OCI-LY7 (cell line): ENCODE results near the gene NME7. TPM values are rescaled to one million over a fixed set of nuclear protein-coding genes. Genes with fewer than 3 reads are reported as not detected.

Experiments
- BruUV-seq: library from RNA; stranded (reverse); fragments of 400-500 nt; replicated peaks from 2 replicates; lab custom pipeline; 2021; lab: Mats Ljungman, UMichigan
- CTCF ChIA-PET: fragments of 300-600 bp; sonication (Branson Sonifier 250); formaldehyde crosslinking; loops from one replicate; lab custom pipeline; 2022; ENCODE audit warnings: antibody characterized with exemption; ENCODE audit not compliant: unreplicated experiment; lab: Charles Lee
- POLR2A ChIA-PET: fragments of 300-600 bp; sonication (Branson Sonifier 250); formaldehyde crosslinking; loops from one replicate; lab custom pipeline; 2022; ENCODE audit warnings: antibody characterized with exemption; lab: Charles Lee
- DNase-seq: peaks from one replicate; pipeline ENCODE4 v3.0.0-alpha.2; 2015; ENCODE audit warnings: low spot score
- H2AFZ ChIP-seq: fragments of 200-600 bp; sonication (generic), shearing (Covaris generic); 2 replicates; pipeline ENCODE4 v1.6.1; 2014; ENCODE audit warnings: mild to moderate bottlenecking, antibody characterized with exemption, low read length, moderate library complexity
- H3K27ac ChIP-seq: fragments of 200-600 bp; sonication (generic); 2 replicates; pipeline ENCODE4 v1.5.1; 2014; ENCODE audit warnings: mixed run types, low read depth, mild to moderate bottlenecking, moderate library complexity, low read length, inconsistent platforms; ENCODE audit not compliant: poor library complexity, severe bottlenecking
- H3K36me3 ChIP-seq: fragments of 200-600 bp; sonication (generic); 2 replicates; pipeline ENCODE4 v1.6.1; 2014; ENCODE audit warnings: mild to moderate bottlenecking, antibody characterized with exemption, low read length, moderate library complexity, mixed read lengths; ENCODE audit not compliant: insufficient read depth
- H3K4me1 ChIP-seq: fragments of 200-600 bp; sonication (generic); 2 replicates; pipeline ENCODE4 v1.5.1; 2014; ENCODE audit warnings: mild to moderate bottlenecking, low read length; ENCODE audit not compliant: insufficient read depth, poor library complexity, severe bottlenecking
- H3K4me2 ChIP-seq: fragments of 200-600 bp; sonication (generic); 2 replicates; pipeline ENCODE4 v1.6.1; 2014; ENCODE audit warnings: mild to moderate bottlenecking, low read length
- H3K4me3 ChIP-seq: fragments of 200-600 bp; sonication (generic); 2 replicates; pipeline ENCODE4 v1.5.1; 2014; ENCODE audit warnings: mild to moderate bottlenecking, low read depth, low read length; ENCODE audit not compliant: poor library complexity, severe bottlenecking
- H3K79me2 ChIP-seq: fragments of 200-600 bp; sonication (generic); 2 replicates; pipeline ENCODE4 v1.6.1; 2016; ENCODE audit warnings: low read depth, mild to moderate bottlenecking, low read length, moderate library complexity, mixed read lengths; ENCODE audit not compliant: insufficient read depth
- H3K9me2 ChIP-seq: fragments of 200-600 bp; sonication (generic); 2 replicates; pipeline ENCODE4 v1.6.1; 2016; ENCODE audit warnings: mild to moderate bottlenecking, low read length, mixed read lengths; ENCODE audit not compliant: insufficient read depth
- H3K9me3 ChIP-seq: fragments of 200-600 bp; sonication (generic); 2 replicates; pipeline ENCODE4 v1.6.1; 2014; ENCODE audit warnings: mild to moderate bottlenecking, mixed run types, low read length, mixed read lengths
- H4K20me1 ChIP-seq: fragments of 200-600 bp; sonication (generic); 2 replicates; pipeline ENCODE4 v1.6.1; 2014; ENCODE audit warnings: mild to moderate bottlenecking, antibody characterized with exemption, low read length, moderate library complexity, mixed read lengths; ENCODE audit not compliant: insufficient read depth
- EZH2phosphoT487 ChIP-seq: fragments of 200-600 bp; sonication (generic); IDR thresholded peaks from 2 replicates; pipeline ENCODE4 v1.6.1; 2018; ENCODE audit warnings: low read depth, borderline replicate concordance, mild to moderate bottlenecking, mixed run types, antibody characterized with exemption, low read length, moderate library complexity, mixed read lengths
- intact Hi-C: fragments of 100-400 bp; cut with micrococcal nuclease; formaldehyde crosslinking; loops from one replicate; pipeline ENCODE4 v1.10.0; 2022; ENCODE audit not compliant: unreplicated experiment
- total RNA-seq, 2 experiments: library from RNA; depleted of rRNA in 1 of 2; stranded (reverse); fragments of >200 nt in 1 of 2; shearing (Covaris generic) in 1 of 2; gene quantifications; 2 replicates each; pipeline ENCODE4 v1.2.3, GENCODE V29; 2014 to 2022
- TF ChIP-seq, protein P1 (sequence below): fragments of 200-600 bp; sonication (generic); conservative IDR thresholded peaks from 2 replicates; pipeline ENCODE4 v1.5.1; 2014; ENCODE audit warnings: mild to moderate bottlenecking, antibody characterized with exemption, low read length, moderate library complexity, mixed read lengths

Gene NME7
- total RNA-seq, 2 experiments from 2014 or later: 9.3 to 17.0 TPM

DNA sequence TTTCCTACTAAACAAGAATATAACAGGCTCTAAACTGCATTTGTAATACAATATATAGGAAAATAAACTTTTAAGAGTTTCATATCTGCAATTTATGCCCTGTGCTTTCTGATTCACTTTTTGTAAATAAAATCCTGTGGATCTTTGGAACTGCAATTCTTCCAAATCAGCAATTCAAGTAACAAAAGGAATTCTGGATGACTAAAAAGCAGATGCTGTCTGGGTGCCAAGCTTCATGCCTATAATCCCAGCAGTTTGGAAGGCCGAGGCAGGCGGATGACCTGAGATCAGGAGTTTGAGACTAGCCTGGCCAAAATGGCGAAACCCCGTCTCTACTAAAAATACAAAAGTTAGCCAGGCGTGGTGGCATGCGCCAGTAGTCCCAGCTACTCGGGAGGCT, 6.3 kb downstream of the NME7 start:
- no peak overlapping the region for H3K4me3 ChIP-seq
- H3K27ac ChIP-seq: no peak overlapping the region
- no TSS peak for BruUV-seq
- H3K79me2 ChIP-seq: no peaks in the 10 kb centered on the region
- H3K36me3 ChIP-seq: peaks cover 4% of the 10 kb centered on the region; the same call in 1 of the 2 replicates
- no peaks in the 10 kb centered on the region for H3K4me1 ChIP-seq
- intact Hi-C loops: loop anchor here (10.0 kb wide), 2 partner anchors 334 to 434 kb away; partner anchors contain the start of gene METTL18
- ChIA-PET POLR2A (interaction anchor here (0.5 kb wide), 1 partner anchor 12 kb away, joined by 5 read pairs; no protein-coding TSS in a partner anchor), CTCF (no interaction called here)
- H2AFZ ChIP-seq: no peak overlapping the region
- no peaks in the 10 kb centered on the region for H4K20me1 ChIP-seq
- peaks cover 15% of the 10 kb centered on the region; the same call in 1 of the 2 replicates for H3K9me3 ChIP-seq
- TF ChIP-seq, protein P1, sequence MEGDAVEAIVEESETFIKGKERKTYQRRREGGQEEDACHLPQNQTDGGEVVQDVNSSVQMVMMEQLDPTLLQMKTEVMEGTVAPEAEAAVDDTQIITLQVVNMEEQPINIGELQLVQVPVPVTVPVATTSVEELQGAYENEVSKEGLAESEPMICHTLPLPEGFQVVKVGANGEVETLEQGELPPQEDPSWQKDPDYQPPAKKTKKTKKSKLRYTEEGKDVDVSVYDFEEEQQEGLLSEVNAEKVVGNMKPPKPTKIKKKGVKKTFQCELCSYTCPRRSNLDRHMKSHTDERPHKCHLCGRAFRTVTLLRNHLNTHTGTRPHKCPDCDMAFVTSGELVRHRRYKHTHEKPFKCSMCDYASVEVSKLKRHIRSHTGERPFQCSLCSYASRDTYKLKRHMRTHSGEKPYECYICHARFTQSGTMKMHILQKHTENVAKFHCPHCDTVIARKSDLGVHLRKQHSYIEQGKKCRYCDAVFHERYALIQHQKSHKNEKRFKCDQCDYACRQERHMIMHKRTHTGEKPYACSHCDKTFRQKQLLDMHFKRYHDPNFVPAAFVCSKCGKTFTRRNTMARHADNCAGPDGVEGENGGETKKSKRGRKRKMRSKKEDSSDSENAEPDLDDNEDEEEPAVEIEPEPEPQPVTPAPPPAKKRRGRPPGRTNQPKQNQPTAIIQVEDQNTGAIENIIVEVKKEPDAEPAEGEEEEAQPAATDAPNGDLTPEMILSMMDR: no peak
- no peak for TF ChIP-seq EZH2phosphoT487
- H3K4me2 ChIP-seq: no peak overlapping the region
- no peaks in the 10 kb centered on the region for H3K9me2 ChIP-seq
- no peak for DNase-seq

GRCh38 chr1:169360415-169360814, 7.2 kb downstream of the NME7 start:
- H3K27ac ChIP-seq: no peak overlapping the region
- ChIA-PET POLR2A (interaction anchor here (0.6 to 1.2 kb wide), 3 partner anchors 20 to 1088 kb away, joined by 3 read pairs; no protein-coding TSS in a partner anchor), CTCF (no interaction called here)
- no peaks in the 10 kb centered on the region for H3K79me2 ChIP-seq
- DNase-seq: no peak
- no peak overlapping the region for H2AFZ ChIP-seq
- no peak for TF ChIP-seq EZH2phosphoT487
- TF ChIP-seq, protein P1: no peak
- BruUV-seq: no TSS peak
- no peak overlapping the region for H3K4me2 ChIP-seq
- H4K20me1 ChIP-seq: no peaks in the 10 kb centered on the region
- no peaks in the 10 kb centered on the region for H3K4me1 ChIP-seq
- H3K4me3 ChIP-seq: no peak overlapping the region
- H3K36me3 ChIP-seq: peaks cover 4% of the 10 kb centered on the region; the same call in 1 of the 2 replicates
- intact Hi-C loops: loop anchor here (10.0 kb wide), 2 partner anchors 334 to 434 kb away; partner anchors contain the start of gene METTL18
- H3K9me2 ChIP-seq: no peaks in the 10 kb centered on the region
- H3K9me3 ChIP-seq: peaks cover 8% of the 10 kb centered on the region; the same call in 1 of the 2 replicates

DNA sequence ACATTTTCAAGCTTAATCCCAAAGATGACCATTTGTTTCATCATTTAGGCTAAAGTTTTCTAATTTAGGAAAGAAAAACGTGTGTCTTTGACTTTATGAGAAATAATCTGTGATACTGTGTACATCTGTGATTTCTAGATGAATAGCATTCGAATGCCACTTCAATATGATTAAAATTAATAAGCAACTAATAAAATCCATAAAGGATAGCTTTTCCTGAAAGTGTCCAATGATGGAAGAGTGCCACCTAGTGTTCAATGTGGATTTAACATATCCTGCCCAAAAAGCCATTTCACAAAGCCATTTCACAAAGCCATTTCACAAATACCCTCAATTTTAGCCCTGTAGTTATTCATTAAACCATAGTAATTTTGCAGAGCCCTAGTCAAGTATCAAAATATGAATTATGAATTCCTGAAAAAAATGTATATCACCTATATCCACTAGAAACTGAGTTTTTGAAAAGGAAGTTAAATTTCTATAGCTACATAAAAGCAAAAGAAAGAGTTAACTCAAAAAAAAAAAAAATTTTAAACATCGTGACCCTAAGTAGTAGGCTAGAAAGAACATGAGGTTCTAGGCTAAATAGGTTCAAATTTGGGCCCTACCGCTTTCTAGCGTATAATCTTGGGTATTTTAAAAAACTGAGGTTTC, 19.1 kb downstream of the NME7 start:
- Histone ChIP-seq H4K20me1 (no peaks in the 10 kb centered on the region), H3K36me3 (no peaks in the 10 kb centered on the region), H3K79me2 (no peaks in the 10 kb centered on the region), H2AFZ (no peak overlapping the region), H3K9me3 (no peaks in the 10 kb centered on the region; the same call in 1 of the 2 replicates), H3K4me2 (no peak overlapping the region), H3K9me2 (no peaks in the 10 kb centered on the region), H3K4me3 (no peak overlapping the region), H3K4me1 (no peaks in the 10 kb centered on the region), H3K27ac (no peak overlapping the region)
- TF ChIP-seq, protein P1: peak; percentile 96
- no peak for TF ChIP-seq EZH2phosphoT487
- intact Hi-C loops: loop anchor here (2.0 to 10.0 kb wide), 4 partner anchors 241 to 1004 kb away; partner anchors contain the start of gene ATP1B1
- ChIA-PET POLR2A (interaction anchor here (0.6 to 1.7 kb wide), 5 partner anchors 20 to 902 kb away, joined by 3 to 5 read pairs (median 4); partner anchors contain the start of genes BLZF1 and NME7), CTCF (interaction anchor here (1.2 kb wide), 1 partner anchor 745 kb away, joined by 3 read pairs; no protein-coding TSS in a partner anchor)
- no TSS peak for BruUV-seq
- peak; percentile 66 for DNase-seq
